GM19455 (cell line): ENCODE results near the gene EPC1.
A peak's percentile ranks its signal among the peaks of the same experiment; 100 is the strongest.

ENCODE experiments used
- ATAC-seq: cut with Tn5 transposase; IDR thresholded peaks from one replicate; pipeline ENCODE4 v1.9.1; 2021; ENCODE audit not compliant: unreplicated experiment

The EPC1 gene

GRCh38 chr10:32340596-32341180 is 6.3 kb downstream of the EPC1 start:
- no peak for ATAC-seq

- ATAC-seq, result no peak
These were observed 8.7 kb downstream of the EPC1 start for GRCh38 chr10:32338262-32338661.

GRCh38 chr10:32337350-32337749 is 9.6 kb downstream of the EPC1 start:
- ATAC-seq, result no peak

- ATAC-seq, result no peak
These were observed 13.1 kb downstream of the EPC1 start for GRCh38 chr10:32333849-32334248.

GRCh38 chr10:32332299-32332750 is 14.6 kb downstream of the EPC1 start:
- ATAC-seq, result peak; percentile 89

- ATAC-seq, result no peak
These were observed 15.4 kb downstream of the EPC1 start for GRCh38 chr10:32331606-32332005.

- no peak for ATAC-seq
These were observed 16.7 kb downstream of the EPC1 start for GRCh38 chr10:32330214-32330613.

GRCh38 chr10:32329061-32329460 is 17.9 kb downstream of the EPC1 start:
- no peak for ATAC-seq

- ATAC-seq, result no peak
These were observed 18.5 kb downstream of the EPC1 start for GRCh38 chr10:32328499-32328898.

- no peak for ATAC-seq
These were observed 19.6 kb downstream of the EPC1 start for GRCh38 chr10:32327364-32327691.

GRCh38 chr10:32326680-32327363 is 20.1 kb downstream of the EPC1 start:
- no peak for ATAC-seq

GRCh38 chr10:32326119-32326518 is 20.8 kb downstream of the EPC1 start:
- ATAC-seq, result peak; percentile 63

GRCh38 chr10:32323051-32323450 is 23.9 kb downstream of the EPC1 start:
- ATAC-seq, result no peak

- ATAC-seq, result no peak
These were observed 25.8 kb downstream of the EPC1 start for GRCh38 chr10:32321016-32321631.

GRCh38 chr10:32318476-32318896 is 28.5 kb downstream of the EPC1 start:
- ATAC-seq, result peak; percentile 38

GRCh38 chr10:32317795-32318357 is 29.1 kb downstream of the EPC1 start:
- peak; percentile 96 for ATAC-seq

- no peak for ATAC-seq
These were observed 31.5 kb downstream of the EPC1 start for GRCh38 chr10:32315424-32315823.

- no peak for ATAC-seq
These were observed 32.4 kb downstream of the EPC1 start for GRCh38 chr10:32314588-32314987.

GRCh38 chr10:32308027-32308603 is 38.8 kb downstream of the EPC1 start:
- ATAC-seq, result no peak

- ATAC-seq, result no peak
These were observed 39.3 kb downstream of the EPC1 start for GRCh38 chr10:32307609-32308008.

- no peak for ATAC-seq
These were observed 47.5 kb downstream of the EPC1 start for GRCh38 chr10:32299354-32299980.
